Measurements from ENCODE around the gene GPRASP2. TPM values are rescaled to one million over a fixed set of nuclear protein-coding genes. Genes with fewer than 3 reads are reported as not detected.

GPRASP2 gene
- total and polyA plus RNA-seq, 9 of the 15 experiments (the other 6 are each of a cell fraction or from before 2014, with no cell fraction given), result 1.2 to 3.3 (median 2.1) TPM

- TF ChIP-seq ZBTB12 (CRISPR knock-in tag; IDR thresholded peaks at IDR 0.05) (0 out of 2 replicates have a peak, but pooled peaks have one; percentile 13), HLTF (IDR thresholded peaks at IDR 0.05) (no peak), E2F1 (CRISPR knock-in tag; IDR thresholded peaks at IDR 0.05) (no peak), HCFC1 (IDR thresholded peaks at IDR 0.05; ENCODE audit: low read depth, low read length) (no peak), CEBPZ (IDR thresholded peaks at IDR 0.05; ENCODE audit: borderline replicate concordance, low read depth, low read length) (no peak), ZNF77 (CRISPR knock-in tag; IDR thresholded peaks at IDR 0.05) (no peak), POU5F1 (IDR thresholded peaks at IDR 0.05; ENCODE audit: borderline replicate concordance, low read depth, low read length, partially characterized antibody) (no peak), TEAD4 (IDR thresholded peaks at IDR 0.05; ENCODE audit: low read length) (no peak), TEAD4 (CRISPR knock-in tag; IDR thresholded peaks at IDR 0.05; ENCODE audit: borderline replicate concordance) (no peak), TAF1 (IDR thresholded peaks at IDR 0.05; ENCODE audit: control insufficient read depth, extremely low read depth, insufficient read depth, low read length, severe bottlenecking) (peak; percentile 16), LARP7 (IDR thresholded peaks at IDR 0.05) (no peak), POLR2B (IDR thresholded peaks at IDR 0.05; ENCODE audit: low read depth, partially characterized antibody) (no peak), NRF1 (conservative IDR thresholded peaks at IDR 0.05 in 1 of 2, IDR thresholded peaks at IDR 0.05 in 1 of 2) (peak; percentile 38 to 51), CREB1 (IDR thresholded peaks at IDR 0.05) (no peak), CREB1 (CRISPR knock-in tag; IDR thresholded peaks at IDR 0.05) (peak; percentile 38; the same call in 1 of the 2 replicates), CTCF (IDR thresholded peaks at IDR 0.05 in 2 of 3, conservative IDR thresholded peaks at IDR 0.05 in 1 of 3; ENCODE audit: insufficient read depth in 2 of 3, low read depth in 1 of 3, low read length in 3 of 3) (peak; percentile 50 to 70 (median 58); a peak in 5 of 6 replicates), ETV1 (tag; conservative IDR thresholded peaks at IDR 0.05; ENCODE audit: low read depth) (no peak), XRCC3 (IDR thresholded peaks at IDR 0.05) (no peak), RFX7 (CRISPR knock-in tag; IDR thresholded peaks at IDR 0.05) (no peak), MCM3 (IDR thresholded peaks at IDR 0.05) (no peak), PYGO2 (tag; IDR thresholded peaks at IDR 0.05) (no peak), NFATC3 (IDR thresholded peaks at IDR 0.05) (no peak)
These were observed 855 bp downstream of the GPRASP2 start (continued) for GRCh38 chrX:102712981-102713625.
